Activated CD4-positive, CD25-positive, alpha-beta regulatory T cell treated with anti-CD3 and anti-CD28 coated beads, Interleukin-2, amount 50 U/mL, for 16 hours (primary cell): ENCODE results near the gene UQCRFS1.
"Not testable (repeated sequence)": the region's sequence is repeated elsewhere in the genome, so short reads cannot be mapped to it uniquely, and the experiment has no call there.

Experiments used
- DNase-seq: peaks from one replicate; pipeline ENCODE4 v3.0.0-alpha.2; 2020; ENCODE audit warnings: low read depth, low spot score

The UQCRFS1 gene

GRCh38 chr19:29212648-29213573 lies at the start of gene UQCRFS1:
Gene UQCRFS1 (minus strand): TSS chr19:29213151. CDS start chr19:29213118, 33 bp downstream.
- DNase-seq, result peak; percentile 90

GRCh38 chr19:29262085-29262484 lies 49.1 kb upstream of the UQCRFS1 start:
- DNase-seq, result no peak

GRCh38 chr19:29260477-29261317 lies 47.7 kb upstream of the UQCRFS1 start:
- no peak for DNase-seq

GRCh38 chr19:29259867-29260281 lies 46.9 kb upstream of the UQCRFS1 start:
- DNase-seq, result no peak

GRCh38 chr19:29259153-29259552 lies 46.2 kb upstream of the UQCRFS1 start:
- no peak for DNase-seq

- no peak for DNase-seq
Measured at GRCh38 chr19:29256516-29256915, 43.6 kb upstream of the UQCRFS1 start.

- DNase-seq, result no peak
Measured at GRCh38 chr19:29255912-29256311, 43.0 kb upstream of the UQCRFS1 start.

- DNase-seq, result no peak
Measured at GRCh38 chr19:29255006-29255405, 42.1 kb upstream of the UQCRFS1 start.

DNA sequence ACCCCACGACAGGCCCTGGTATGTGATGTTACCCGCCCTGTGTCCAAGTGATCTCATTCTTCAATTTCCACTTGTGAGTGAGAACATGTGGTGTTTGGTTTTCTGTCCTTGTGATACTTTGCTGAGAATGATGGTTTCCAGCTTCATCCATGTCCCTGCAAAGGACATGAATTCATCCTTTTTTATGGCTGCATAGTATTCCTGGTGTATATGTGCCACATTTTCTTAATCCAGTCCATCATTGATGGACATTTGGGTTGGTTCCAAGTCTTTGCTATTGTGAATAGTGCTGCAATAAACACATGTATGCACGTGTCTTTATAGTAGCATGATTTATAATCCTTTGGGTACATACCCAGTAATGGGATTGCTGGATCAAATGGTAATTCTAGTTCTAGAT lies 36.8 kb upstream of the UQCRFS1 start:
- not testable (repeated sequence) for DNase-seq

DNA sequence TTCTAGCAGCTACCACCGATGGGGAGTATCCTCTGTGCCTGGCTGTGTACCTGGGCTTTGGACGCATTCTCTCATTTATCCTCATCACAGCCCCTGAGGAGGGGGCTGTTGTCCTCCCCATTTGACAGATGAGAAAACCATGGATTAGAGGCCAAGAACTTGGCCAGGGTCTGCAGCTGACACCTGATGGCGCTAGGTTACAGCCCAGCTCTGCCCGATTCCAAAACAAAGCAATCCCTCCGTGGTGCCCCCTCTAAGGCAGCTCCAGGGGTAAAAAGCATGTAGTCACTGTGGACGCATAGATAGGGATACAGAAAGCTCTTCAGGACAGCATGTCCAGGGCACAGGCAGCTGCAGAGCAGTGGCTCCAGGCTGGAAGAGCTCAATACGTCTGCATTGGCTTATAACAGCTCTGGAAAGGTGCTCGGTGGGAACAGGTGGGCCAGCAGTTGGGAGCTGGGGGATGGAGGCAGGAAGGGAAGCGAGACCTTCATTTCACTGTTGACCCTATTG lies 35.4 kb upstream of the UQCRFS1 start:
- DNase-seq, result no peak

- DNase-seq, result no peak
Measured at GRCh38 chr19:29247872-29248271, 34.9 kb upstream of the UQCRFS1 start.

GRCh38 chr19:29247471-29247870 lies 34.5 kb upstream of the UQCRFS1 start:
- no peak for DNase-seq

GRCh38 chr19:29247051-29247450 lies 34.1 kb upstream of the UQCRFS1 start:
- no peak for DNase-seq

DNA sequence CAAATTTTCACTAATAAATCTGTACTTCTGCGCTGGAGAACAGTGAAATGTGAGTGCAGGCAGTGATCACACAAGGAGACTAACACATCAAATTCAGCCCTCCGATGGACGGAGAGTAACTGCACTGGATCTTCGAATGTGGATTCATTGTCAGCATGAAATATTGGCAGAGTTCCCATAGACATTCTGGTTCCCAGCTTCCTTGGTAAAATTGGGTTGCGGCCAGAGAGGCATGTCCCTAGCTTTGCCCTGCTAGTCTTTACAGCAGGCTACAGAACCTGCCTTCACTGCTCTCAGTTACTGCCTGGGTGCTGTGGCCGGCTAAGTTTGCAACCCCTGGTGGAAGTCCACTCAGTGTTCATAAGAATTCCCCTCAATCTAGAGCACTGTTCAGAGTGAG lies 32.3 kb upstream of the UQCRFS1 start:
- no peak for DNase-seq

- no peak for DNase-seq
Measured at GRCh38 chr19:29241324-29241723, 28.4 kb upstream of the UQCRFS1 start.

DNA sequence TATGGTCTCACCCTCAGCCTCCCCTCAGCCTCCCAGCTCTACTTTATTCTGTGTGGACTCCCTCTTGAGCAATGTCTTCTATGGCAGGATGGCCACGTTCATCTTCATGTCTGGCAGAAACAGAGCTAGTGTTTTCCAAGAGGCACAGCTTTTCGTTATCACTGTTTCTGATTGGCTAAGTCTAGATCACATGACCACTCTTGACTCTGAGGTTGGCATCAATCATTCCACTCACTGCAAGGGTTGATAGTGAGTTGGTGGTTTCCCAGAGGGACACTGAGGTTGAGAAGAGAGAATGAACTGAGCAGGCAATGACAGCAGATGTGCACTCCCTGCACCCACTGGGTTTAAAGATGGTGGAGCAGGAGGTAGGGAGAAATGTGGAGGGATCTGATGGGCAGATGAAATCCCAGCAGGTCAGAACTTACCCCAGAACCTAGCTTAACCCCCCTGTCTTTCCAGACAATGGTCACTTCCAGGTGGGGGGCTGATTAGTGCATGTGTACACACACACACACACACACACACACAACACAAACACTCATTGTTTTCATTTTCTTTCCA lies 26.3 kb upstream of the UQCRFS1 start:
- no peak for DNase-seq

DNA sequence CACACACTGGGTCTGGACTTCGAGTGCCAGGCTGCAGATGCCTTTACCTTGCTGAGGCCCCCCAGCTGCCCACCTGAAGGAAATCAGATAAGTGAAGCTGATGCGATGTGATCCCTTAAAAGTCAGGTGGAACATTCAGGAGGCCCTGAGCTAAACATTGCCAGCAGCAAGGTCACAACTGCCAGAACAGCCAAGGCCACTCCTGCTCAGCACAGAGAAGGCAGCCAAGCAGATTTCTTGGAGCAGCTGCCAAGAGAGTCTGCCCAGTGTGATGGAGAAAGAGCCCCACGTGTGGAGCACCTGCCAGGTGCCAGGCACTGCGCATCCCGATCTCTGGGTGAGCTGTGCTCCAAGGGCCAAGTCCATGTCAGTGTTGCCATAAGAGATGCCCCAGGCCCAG lies 20.6 kb upstream of the UQCRFS1 start:
- DNase-seq, result no peak

GRCh38 chr19:29232315-29232852 lies 19.4 kb upstream of the UQCRFS1 start:
- DNase-seq, result no peak

- not testable (repeated sequence) for DNase-seq
Measured at GRCh38 chr19:29231306-29231705, 18.4 kb upstream of the UQCRFS1 start.

DNA sequence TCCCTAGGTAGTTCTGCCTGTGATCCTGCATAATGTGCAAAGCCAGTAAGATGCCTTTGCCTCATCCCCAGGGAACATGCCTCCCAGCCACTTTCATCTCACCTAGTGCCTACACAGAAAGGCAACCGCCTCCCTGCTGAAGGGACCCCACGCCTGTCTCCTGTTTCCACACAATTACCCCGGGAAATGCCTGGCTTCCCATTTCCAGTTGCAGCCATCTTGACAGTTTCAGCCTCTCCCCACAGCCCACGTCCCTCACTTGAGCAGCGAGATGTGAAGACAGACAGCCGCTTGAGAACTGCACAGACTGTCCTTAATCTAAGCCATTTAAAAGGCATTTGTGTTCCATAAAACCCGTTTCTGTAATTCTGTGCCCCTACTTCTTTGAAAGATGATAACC lies 4.7 kb upstream of the UQCRFS1 start:
- DNase-seq, result no peak

DNA sequence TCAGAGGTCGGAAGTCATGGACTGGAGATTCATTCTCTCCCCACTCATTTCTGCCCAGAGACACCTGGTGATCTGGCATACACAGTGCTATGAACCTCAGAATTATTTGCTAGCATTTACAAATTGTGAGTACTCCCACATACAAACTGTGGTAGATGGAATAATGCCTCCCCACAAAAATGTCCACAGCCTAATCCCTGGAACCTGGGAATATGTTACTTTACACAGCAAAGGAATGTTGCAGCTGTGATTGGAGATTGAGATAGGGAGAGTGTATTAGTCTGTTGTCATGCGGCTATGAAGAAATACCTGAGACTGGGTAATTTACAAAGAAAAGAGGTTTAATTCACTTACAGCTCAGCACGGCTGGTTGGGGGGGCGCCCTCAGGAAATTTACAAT lies 3.1 kb upstream of the UQCRFS1 start:
- no peak for DNase-seq
